ENCODE measurements around the gene ABHD18.
A peak's percentile ranks its signal among the peaks of the same experiment; 100 is the strongest.
"Not testable (repeated sequence)": the region's sequence is repeated elsewhere in the genome, so short reads cannot be mapped to it uniquely, and the experiment has no call there.

Gene ABHD18

GRCh38 chr4:127965062-127965802 is at the start of gene ABHD18, which contains the start of gene MFSD8:
TSS of gene ABHD18 (plus strand) at chr4:127965406. CDS start at chr4:127982956, 17,550 bp downstream.
TSS of gene MFSD8 (minus strand) at chr4:127965173. CDS start at chr4:127965133, 40 bp downstream.
- peak; percentile 100 for DNase-seq
- Mint-ChIP-seq H3K9me3 (no peaks in the 10 kb centered on the region), H3K36me3 (peaks cover 5 to 9% of the 10 kb centered on the region in 2 donors), H3K27ac (peak within 1 kb of the TSS; percentile 97), H3K4me1 (peaks cover 10 to 30% of the 10 kb centered on the region in 2 donors), H3K4me3 (peak within 1 kb of the TSS; percentile 92 to 97), H3K27me3 (no peaks in the 10 kb centered on the region)
- ATAC-seq (replicated peaks), result peak; percentile 95 to 96

GRCh38 chr4:127916512-127916911 is 48.7 kb upstream of the ABHD18 start:
- no peak for DNase-seq
- H3K4me3 Mint-ChIP-seq, result no peak overlapping the region
- no peak overlapping the region for H3K27ac Mint-ChIP-seq

GRCh38 chr4:127917151-127917550 is 48.1 kb upstream of the ABHD18 start:
- H3K9me3 Mint-ChIP-seq, result no peaks in the 10 kb centered on the region
- no peak for ATAC-seq (replicated peaks)
- H3K4me3 Mint-ChIP-seq, result no peak overlapping the region
- no peak for DNase-seq
- peaks cover 7 to 20% of the 10 kb centered on the region in 2 donors for H3K36me3 Mint-ChIP-seq
- no peak overlapping the region for H3K27ac Mint-ChIP-seq
- H3K27me3 Mint-ChIP-seq, result no peaks in the 10 kb centered on the region
- no peaks in the 10 kb centered on the region for H3K4me1 Mint-ChIP-seq

More at GRCh38 chr4:127916512-127916911, 48.7 kb upstream of the ABHD18 start:
- H3K27me3 Mint-ChIP-seq, result no peaks in the 10 kb centered on the region
- peaks cover 6 to 20% of the 10 kb centered on the region in 2 donors for H3K36me3 Mint-ChIP-seq
- no peaks in the 10 kb centered on the region for H3K4me1 Mint-ChIP-seq
- no peak for ATAC-seq (replicated peaks)
- H3K9me3 Mint-ChIP-seq, result no peaks in the 10 kb centered on the region

GRCh38 chr4:127920521-127920920 is 44.7 kb upstream of the ABHD18 start:
- ATAC-seq (replicated peaks), result no peak

GRCh38 chr4:127922226-127922625 is 43.0 kb upstream of the ABHD18 start:
- Mint-ChIP-seq H3K27ac (no peak overlapping the region), H3K4me1 (no peaks in the 10 kb centered on the region), H3K36me3 (peaks cover 37 to 47% of the 10 kb centered on the region in 2 donors), H3K27me3 (no peaks in the 10 kb centered on the region), H3K4me3 (no peak overlapping the region), H3K9me3 (peaks cover 0 to 2% of the 10 kb centered on the region in 2 donors)
- ATAC-seq (replicated peaks) (no peak), DNase-seq (no peak)

More at GRCh38 chr4:127920521-127920920, 44.7 kb upstream of the ABHD18 start:
- Mint-ChIP-seq H3K4me3 (no peak overlapping the region), H3K4me1 (no peaks in the 10 kb centered on the region), H3K27me3 (no peaks in the 10 kb centered on the region), H3K27ac (no peak overlapping the region), H3K36me3 (peaks cover 28 to 41% of the 10 kb centered on the region in 2 donors), H3K9me3 (no peaks in the 10 kb centered on the region)
- DNase-seq, result no peak

- not testable (repeated sequence) for DNase-seq; H3K4me1 Mint-ChIP-seq; H3K9me3 Mint-ChIP-seq; H3K27me3 Mint-ChIP-seq; ATAC-seq (replicated peaks); H3K4me3 Mint-ChIP-seq; H3K27ac Mint-ChIP-seq
- H3K36me3 Mint-ChIP-seq, result peaks cover 42 to 43% of the 10 kb centered on the region in 2 donors
These were observed 39.5 kb upstream of the ABHD18 start for GRCh38 chr4:127925720-127926119.

GRCh38 chr4:127930175-127930574 is 35.0 kb upstream of the ABHD18 start:
- Mint-ChIP-seq H3K9me3 (peaks cover 0 to 2% of the 10 kb centered on the region in 2 donors), H3K27ac (no peak overlapping the region), H3K4me3 (no peak overlapping the region)

GRCh38 chr4:127931836-127932235 is 33.4 kb upstream of the ABHD18 start:
- not testable (repeated sequence) for ATAC-seq (replicated peaks); H3K4me3 Mint-ChIP-seq; H3K27me3 Mint-ChIP-seq

More at GRCh38 chr4:127930175-127930574, 35.0 kb upstream of the ABHD18 start:
- ATAC-seq (replicated peaks), result no peak
- H3K27me3 Mint-ChIP-seq, result no peaks in the 10 kb centered on the region
- H3K4me1 Mint-ChIP-seq, result no peaks in the 10 kb centered on the region
- no peak for DNase-seq
- H3K36me3 Mint-ChIP-seq, result peaks cover 24 to 26% of the 10 kb centered on the region in 2 donors

GRCh38 chr4:127936974-127937373 is 28.2 kb upstream of the ABHD18 start:
- DNase-seq (no peak), ATAC-seq (replicated peaks) (no peak)
- no peaks in the 10 kb centered on the region for H3K9me3 Mint-ChIP-seq
- no peaks in the 10 kb centered on the region for H3K4me1 Mint-ChIP-seq
- H3K36me3 Mint-ChIP-seq, result peaks cover 11 to 25% of the 10 kb centered on the region in 2 donors
- H3K27ac Mint-ChIP-seq, result no peak overlapping the region
- H3K4me3 Mint-ChIP-seq, result no peak overlapping the region
- H3K27me3 Mint-ChIP-seq, result no peaks in the 10 kb centered on the region

More at GRCh38 chr4:127931836-127932235, 33.4 kb upstream of the ABHD18 start:
- H3K27ac Mint-ChIP-seq, H3K9me3 Mint-ChIP-seq, H3K4me1 Mint-ChIP-seq, DNase-seq: not testable (repeated sequence)
- H3K36me3 Mint-ChIP-seq, result peaks cover 13 to 15% of the 10 kb centered on the region in 2 donors

- no peak overlapping the region for H3K4me3 Mint-ChIP-seq
- ATAC-seq (replicated peaks), result no peak
- no peaks in the 10 kb centered on the region for H3K27me3 Mint-ChIP-seq
- H3K9me3 Mint-ChIP-seq, result no peaks in the 10 kb centered on the region
- peaks cover 2 to 6% of the 10 kb centered on the region in 2 donors for H3K4me1 Mint-ChIP-seq
- no peak for DNase-seq
- H3K36me3 Mint-ChIP-seq, result peaks cover 3 to 12% of the 10 kb centered on the region in 2 donors
- H3K27ac Mint-ChIP-seq, result no peak overlapping the region
These were observed 8.1 kb upstream of the ABHD18 start for GRCh38 chr4:127957105-127957504.

- Mint-ChIP-seq H3K4me3 (no peak overlapping the region), H3K9me3 (no peaks in the 10 kb centered on the region), H3K4me1 (peaks cover 8 to 24% of the 10 kb centered on the region in 2 donors), H3K36me3 (peaks cover 5 to 16% of the 10 kb centered on the region in 2 donors), H3K27me3 (no peaks in the 10 kb centered on the region), H3K27ac (no peak overlapping the region)
- ATAC-seq (replicated peaks) (no peak), DNase-seq (no peak)
These were observed 5.4 kb upstream of the ABHD18 start for GRCh38 chr4:127959794-127960193.

- H3K36me3 Mint-ChIP-seq, result peaks cover 5 to 16% of the 10 kb centered on the region in 2 donors
- not testable (repeated sequence) for H3K9me3 Mint-ChIP-seq; DNase-seq; ATAC-seq (replicated peaks); H3K27me3 Mint-ChIP-seq
- peak overlapping the region; percentile 83 to 92 for H3K4me3 Mint-ChIP-seq
- peak overlapping the region; percentile 88 for H3K27ac Mint-ChIP-seq
- H3K4me1 Mint-ChIP-seq, result peaks cover 12 to 34% of the 10 kb centered on the region in 2 donors
These were observed 1.4 kb upstream of the ABHD18 start for GRCh38 chr4:127963633-127964398.

- H3K36me3 Mint-ChIP-seq, H3K27me3 Mint-ChIP-seq, H3K9me3 Mint-ChIP-seq, DNase-seq: not testable (repeated sequence)
- Mint-ChIP-seq H3K4me1 (peaks cover 10 to 30% of the 10 kb centered on the region in 2 donors), H3K4me3 (peak overlapping the region; percentile 92 to 97), H3K27ac (peak overlapping the region; percentile 97)
- peak; percentile 21 to 23 for ATAC-seq (replicated peaks)
These were observed 662 bp upstream of the ABHD18 start for GRCh38 chr4:127964426-127965061.

GRCh38 chr4:127965803-127966175 is 583 bp downstream of the ABHD18 start:
- Mint-ChIP-seq H3K27me3 (no peaks in the 10 kb centered on the region), H3K4me3 (peak overlapping the region; percentile 92 to 97), H3K4me1 (peaks cover 10 to 30% of the 10 kb centered on the region in 2 donors), H3K36me3 (peaks cover 5 to 9% of the 10 kb centered on the region in 2 donors), H3K27ac (peak overlapping the region; percentile 97), H3K9me3 (no peaks in the 10 kb centered on the region)
- peak; percentile 69 for DNase-seq
- ATAC-seq (replicated peaks), result peak; percentile 57 to 58
